GM12878 (cell line): ENCODE data around the gene SIK3. TPM values are rescaled to one million over a fixed set of nuclear protein-coding genes. Genes with fewer than 3 reads are reported as not detected.

Experiments
- ATAC-seq: fragments of 200-7000 bp; cut with Tn5 transposase; 3 replicates; pipeline ENCODE4 v1.9.1; 2020; ENCODE audit warnings: mild to moderate bottlenecking, moderate library complexity
- BruUV-seq: library from RNA; stranded (reverse); fragments of 400-500 nt; replicated peaks from 2 replicates; lab custom pipeline; 2021; lab: Mats Ljungman, UMichigan
- CTCF ChIA-PET: fragments of 300-600 bp; sonication (Branson Sonifier 250); formaldehyde crosslinking; extraction: SDS; loops from one replicate; lab custom pipeline; 2021; ENCODE audit warnings: inconsistent platforms; lab: Yijun Ruan, JAX
- POLR2A ChIA-PET: fragments of 350-600 bp; formaldehyde crosslinking; extraction: SDS; loops from one replicate; lab custom pipeline; 2021; ENCODE audit warnings: inconsistent platforms; lab: Charles Lee
- RAD21 ChIA-PET: fragments of 300-600 bp; sonication (Branson Sonifier 250); formaldehyde crosslinking; loops from one replicate; lab custom pipeline; 2023; ENCODE audit warnings: antibody characterized with exemption; ENCODE audit not compliant: unreplicated experiment; lab: Charles Lee
- SMC1A ChIA-PET: fragments of 300-600 bp; sonication (Branson Sonifier 250); formaldehyde crosslinking; loops from one replicate; lab custom pipeline; 2023; ENCODE audit not compliant: unreplicated experiment, uncharacterized antibody; lab: Charles Lee
- DNase-seq: peaks from one replicate; pipeline ENCODE4 v3.0.0-alpha.2; 2011; ENCODE audit warnings: low read depth, low spot score
- FAIRE-seq: peaks from 3 replicates; lab custom pipeline; 2011; peaks lifted over from hg19 to GRCh38; lab: Jason Lieb, UNC
- H2AFZ ChIP-seq: 2 replicates; pipeline ENCODE4 v1.6.0; 2011; ENCODE audit warnings: low read depth, low read length, control low read depth; ENCODE audit not compliant: control insufficient read depth
- H3K27ac ChIP-seq: 2 replicates; pipeline ENCODE4 v1.5.1; 2011; ENCODE audit warnings: control low read depth; ENCODE audit not compliant: control insufficient read depth, insufficient read depth
- H3K27me3 ChIP-seq, 2 experiments: replicated peaks in 1 of 2; 2 replicates each; pipeline versions ENCODE4 v1.6.0 to v1.6.1; 2011; ENCODE audit warnings: low read length in 1 of 2; ENCODE audit not compliant: control insufficient read depth in 2 of 2, insufficient read depth in 2 of 2
- H3K36me3 ChIP-seq, 2 experiments: 2 replicates each; pipeline ENCODE4 v1.5.1; 2011; ENCODE audit warnings: low read length in 1 of 2; ENCODE audit not compliant: control insufficient read depth in 2 of 2, insufficient read depth in 2 of 2
- H3K4me1 ChIP-seq: 2 replicates; pipeline ENCODE4 v1.6.1; 2011; ENCODE audit warnings: mild to moderate bottlenecking, low read length, moderate library complexity, mixed read lengths; ENCODE audit not compliant: control insufficient read depth, insufficient read depth
- H3K4me2 ChIP-seq: 2 replicates; pipeline ENCODE4 v1.6.0; 2011; ENCODE audit warnings: control low read depth; ENCODE audit not compliant: control insufficient read depth, insufficient read depth
- H3K4me3 ChIP-seq: fragments of 200-600 bp; sonication (generic); 2 replicates; pipeline ENCODE4 v1.5.1; 2016
- H3K79me2 ChIP-seq: 2 replicates; pipeline ENCODE4 v1.6.0; 2011; ENCODE audit warnings: low read length; ENCODE audit not compliant: control insufficient read depth, insufficient read depth
- H3K9ac ChIP-seq: 2 replicates; pipeline ENCODE4 v1.8.0; 2011; ENCODE audit warnings: low read length, control low read depth, mixed read lengths; ENCODE audit not compliant: control insufficient read depth, insufficient read depth
- H3K9me3 ChIP-seq: replicated peaks from 3 replicates; pipeline ENCODE4 v1.5.1; 2011; ENCODE audit warnings: mild to moderate bottlenecking, low read length; ENCODE audit not compliant: control insufficient read depth, insufficient read depth
- H4K20me1 ChIP-seq: 2 replicates; pipeline ENCODE4 v1.6.0; 2011; ENCODE audit not compliant: control insufficient read depth, insufficient read depth
- BCL11A ChIP-seq: IDR thresholded peaks from 2 replicates; pipeline ENCODE4 v1.6.1; 2011; ENCODE audit warnings: low read depth, low read length
- CHD2 ChIP-seq: IDR thresholded peaks from 2 replicates; pipeline ENCODE4 v1.6.1; 2011; ENCODE audit warnings: low read depth, low read length, improper control_type of control experiment, borderline replicate concordance
- CREM ChIP-seq: IDR thresholded peaks from 2 replicates; pipeline ENCODE4 v1.6.1; 2014; ENCODE audit warnings: antibody characterized with exemption, low read depth
- JUND ChIP-seq: IDR thresholded peaks from 2 replicates; pipeline ENCODE4 v1.6.1; 2012; ENCODE audit warnings: low read depth, mild to moderate bottlenecking, low read length, improper control_type of control experiment, moderate library complexity
- MEF2A ChIP-seq: IDR thresholded peaks from 2 replicates; pipeline ENCODE4 v1.6.1; 2011; ENCODE audit warnings: low read depth, mild to moderate bottlenecking, low read length, moderate library complexity; ENCODE audit not compliant: insufficient read depth
- MXI1 ChIP-seq: fragments of 150-350 bp; IDR thresholded peaks from 2 replicates; pipeline ENCODE4 v1.6.1; 2011; ENCODE audit warnings: low read depth, mild to moderate bottlenecking, inconsistent platforms, low read length, improper control_type of control experiment
- NFXL1 ChIP-seq: fragments of 450-650 bp; IDR thresholded peaks from 2 replicates; pipeline ENCODE4 v1.6.1; 2017; ENCODE audit warnings: antibody characterized with exemption, mild to moderate bottlenecking, borderline replicate concordance
- NFYB ChIP-seq: IDR thresholded peaks from 2 replicates; pipeline ENCODE4 v1.6.1; 2011; ENCODE audit warnings: low read depth, mild to moderate bottlenecking, low read length, improper control_type of control experiment, moderate library complexity; ENCODE audit not compliant: insufficient read depth
- NR2C1 ChIP-seq: fragments of 450-650 bp; IDR thresholded peaks from 2 replicates; pipeline ENCODE4 v1.6.1; 2017; ENCODE audit warnings: antibody characterized with exemption, mild to moderate bottlenecking, moderate library complexity
- SMAD1 ChIP-seq: fragments of 450-650 bp; IDR thresholded peaks from 2 replicates; pipeline ENCODE4 v1.6.1; 2018; ENCODE audit warnings: mild to moderate bottlenecking, low read depth; ENCODE audit not compliant: partially characterized antibody
- SUZ12 ChIP-seq: fragments of 200-600 bp; sonication (generic); IDR thresholded peaks from one replicate; pipeline ENCODE4 v1.6.1; 2018; ENCODE audit warnings: antibody characterized with exemption, mild to moderate bottlenecking; ENCODE audit not compliant: unreplicated experiment
- ZNF217 ChIP-seq: fragments of 450-650 bp; IDR thresholded peaks from 2 replicates; pipeline ENCODE4 v1.6.1; 2017; ENCODE audit warnings: antibody characterized with exemption, mild to moderate bottlenecking
- WGBS: methylation state at CpG from one replicate; pipeline ENCODE4 v1.1.6; 2016; ENCODE audit warnings: low lambda C conversion rate; ENCODE audit not compliant: insufficient replicate concordance, insufficient coverage; ENCODE audit errors: missing lambda C conversion rate; 5-methylcytosine and 5-hydroxymethylcytosine counted together
- in situ Hi-C: fragments of 300-500 bp; cut with MboI; formaldehyde crosslinking; loops from 9 replicates; pipeline ENCODE4 v1.14.3; 2018; ENCODE audit warnings: mixed read lengths
- intact Hi-C: fragments of 100-400 bp; cut with micrococcal nuclease; formaldehyde crosslinking; loops from one replicate; pipeline ENCODE4 v1.14.2; 2022; ENCODE audit not compliant: unreplicated experiment
- polyA plus RNA-seq, 11 experiments: library from polyadenylated mRNA; depleted of rRNA in 4 of 11; unstranded in 6 of 11; stranded (reverse) in 5 of 11; fragments of >200 nt; fragmentation: Nextera tagmentation in 4 of 11; fragmentation: Illumina TruSeq in 1 of 11; extraction: Ambion mirVana in 4 of 11; extraction: Trizol in 1 of 11; gene quantifications; 1 replicate in 1 of 11; 2 replicates in 10 of 11; pipeline versions ENCODE4 v1.2.1 to v1.2.3, GENCODE V29; 2011 to 2016; ENCODE audit warnings: inconsistent platforms in 2 of 11, missing spikeins in 2 of 11, low read depth in 1 of 11
- total RNA-seq, 4 experiments: library from RNA; depleted of rRNA in 3 of 4; stranded (reverse); fragments of >200 nt in 3 of 4; fragmentation: Illumina TruSeq in 1 of 4; extraction: Trizol in 1 of 4; gene quantifications; 2 replicates each; pipeline versions ENCODE4 v1.2.1 to v1.2.3, GENCODE V29; 2013 to 2021

The SIK3 gene
- total and polyA plus RNA-seq, 10 of the 15 experiments (the other 5 are each of a cell fraction or from before 2014, with no cell fraction given) = 2.5 to 31.9 (median 11.1) TPM

- intact Hi-C loops = no loop called here
- no peak overlapping the region for H3K9ac ChIP-seq
- no peaks in the 10 kb centered on the region for H3K9me3 ChIP-seq
- H3K4me3 ChIP-seq = no peak overlapping the region
- H3K4me2 ChIP-seq = no peak overlapping the region
- no peak for DNase-seq
- no peaks in the 10 kb centered on the region for H3K36me3 ChIP-seq
- ChIA-PET SMC1A (no interaction called here), CTCF (interaction anchor here (1.6 kb wide), 1 partner anchor 27 kb away, joined by 5 read pairs; no protein-coding TSS in a partner anchor), RAD21 (no interaction called here), POLR2A (interaction anchor here (0.5 to 0.6 kb wide), 2 partner anchors 427 to 1711 kb away, joined by 3 read pairs; no protein-coding TSS in a partner anchor)
- no peaks in the 10 kb centered on the region for H3K27me3 ChIP-seq
- H3K79me2 ChIP-seq = no peaks in the 10 kb centered on the region
- TF ChIP-seq ZNF217 (no peak), MXI1 (no peak), MEF2A (no peak), NFXL1 (no peak), NR2C1 (no peak), BCL11A (no peak), CHD2 (no peak), SUZ12 (no peak), SMAD1 (no peak), NFYB (no peak), CREM (no peak), JUND (no peak)
- H3K4me1 ChIP-seq = no peaks in the 10 kb centered on the region
- in situ Hi-C loops = no loop called here
- no peak for FAIRE-seq
- no peak for ATAC-seq
- H3K27ac ChIP-seq = no peak overlapping the region
- H4K20me1 ChIP-seq = no peaks in the 10 kb centered on the region
- H2AFZ ChIP-seq = no peak overlapping the region
- no TSS peak for BruUV-seq
- 51% methylated on average over 14 of the region's 14 CpGs for WGBS
Measured at GRCh38 chr11:116808262-116809175, 289.7 kb downstream of the SIK3 start.
